Endothelial cell of umbilical vein (primary cell): ENCODE results near the gene THSD4. TPM values are rescaled to one million over a fixed set of nuclear protein-coding genes. Genes with fewer than 3 reads are reported as not detected.

Experiments
- BruUV-seq: library from RNA; stranded (reverse); fragments of 400-500 nt; replicated peaks from 2 replicates; lab custom pipeline; 2021; lab: Mats Ljungman, UMichigan
- CTCF ChIA-PET: fragments of 300-600, 350-600 bp; sonication (Branson Sonifier 250); formaldehyde crosslinking; loops from one replicate; lab custom pipeline; 2021; ENCODE audit warnings: antibody characterized with exemption, inconsistent platforms; lab: Charles Lee
- POLR2A ChIA-PET: fragments of 300-600, 350-600 bp; sonication (Branson Sonifier 250); formaldehyde crosslinking; loops from one replicate; lab custom pipeline; 2021; ENCODE audit warnings: antibody characterized with exemption, inconsistent platforms; lab: Charles Lee
- DNase-seq: peaks from one replicate; pipeline ENCODE4 v3.0.0-alpha.2; 2011; ENCODE audit warnings: low read depth, low spot score
- FAIRE-seq: peaks from 2 replicates; lab custom pipeline; 2011; peaks lifted over from hg19 to GRCh38; lab: Jason Lieb, UNC
- H2AFZ ChIP-seq: 2 replicates; pipeline ENCODE4 v1.6.0; 2012; ENCODE audit warnings: low read depth, low read length, control low read depth, inconsistent platforms
- H3K27ac ChIP-seq: 2 replicates; pipeline ENCODE4 v1.5.1; 2011; ENCODE audit warnings: low read depth, mild to moderate bottlenecking, control low read depth, low read length, moderate library complexity; ENCODE audit not compliant: insufficient read depth
- H3K27me3 ChIP-seq, 2 experiments: 2 replicates each; pipeline versions ENCODE4 v1.6.0 to v1.6.1; 2011; ENCODE audit warnings: low read length in 2 of 2, mixed read lengths in 1 of 2; ENCODE audit not compliant: control insufficient read depth in 2 of 2, insufficient read depth in 2 of 2
- H3K36me3 ChIP-seq, 2 experiments: 2 replicates in 1 of 2; 3 replicates in 1 of 2; pipeline ENCODE4 v1.5.1; 2011; ENCODE audit warnings: low read length in 2 of 2, mild to moderate bottlenecking in 1 of 2, moderate library complexity in 1 of 2; ENCODE audit not compliant: control insufficient read depth in 2 of 2, insufficient read depth in 2 of 2; ENCODE audit errors: extremely low read depth in 1 of 2
- H3K4me1 ChIP-seq: 3 replicates; pipeline ENCODE4 v1.5.1; 2011; ENCODE audit warnings: mild to moderate bottlenecking, low read length; ENCODE audit not compliant: control insufficient read depth, insufficient read depth; ENCODE audit errors: extremely low read depth
- H3K4me2 ChIP-seq: 2 replicates; pipeline ENCODE4 v1.6.1; 2011; ENCODE audit warnings: low read length, control low read depth, mixed read lengths; ENCODE audit not compliant: insufficient read depth
- H3K4me3 ChIP-seq, 3 experiments: fragments of 200-600 bp in 1 of 3; sonication (generic), shearing (Covaris generic) in 1 of 3; replicated peaks in 1 of 3; 2 replicates each; pipeline ENCODE4 v1.5.1; 2011 to 2016; ENCODE audit warnings: control low read depth in 3 of 3, low read length in 3 of 3, mild to moderate bottlenecking in 2 of 3, inconsistent platforms in 1 of 3, low read depth in 1 of 3, moderate library complexity in 1 of 3; ENCODE audit not compliant: insufficient read depth in 1 of 3
- H3K79me2 ChIP-seq: 2 replicates; pipeline ENCODE4 v1.6.0; 2012; ENCODE audit warnings: low read length, inconsistent platforms; ENCODE audit not compliant: control insufficient read depth, insufficient read depth
- H3K9ac ChIP-seq: replicated peaks from 2 replicates; pipeline ENCODE3; 2011; ENCODE audit warnings: low read length, control low read depth; ENCODE audit not compliant: insufficient read depth; ENCODE audit errors: extremely low read depth
- H3K9me1 ChIP-seq: replicated peaks from 3 replicates; pipeline ENCODE4 v1.6.0; 2011; ENCODE audit warnings: mild to moderate bottlenecking, low read length; ENCODE audit not compliant: control insufficient read depth, insufficient read depth; ENCODE audit errors: extremely low read depth
- H3K9me3 ChIP-seq: replicated peaks from 2 replicates; pipeline ENCODE4 v1.5.1; 2012; ENCODE audit warnings: low read length, inconsistent platforms; ENCODE audit not compliant: control insufficient read depth, insufficient read depth
- H4K20me1 ChIP-seq: replicated peaks from 2 replicates; pipeline ENCODE3; 2011; ENCODE audit warnings: mild to moderate bottlenecking, low read length; ENCODE audit not compliant: control insufficient read depth, insufficient read depth; ENCODE audit errors: extremely low read depth
- EZH2 ChIP-seq: IDR thresholded peaks from 2 replicates; pipeline ENCODE4 v1.6.1; 2012; ENCODE audit warnings: borderline replicate concordance, low read depth, mild to moderate bottlenecking, moderate library complexity, low read length, inconsistent platforms; ENCODE audit not compliant: severe bottlenecking
- FOS ChIP-seq: IDR thresholded peaks from 2 replicates; pipeline ENCODE4 v1.6.1; 2011; ENCODE audit warnings: mild to moderate bottlenecking, low read length, moderate library complexity, borderline replicate concordance; ENCODE audit not compliant: insufficient read depth
- GATA2 ChIP-seq: IDR thresholded peaks from 2 replicates; pipeline ENCODE4 v1.7.0; 2011; ENCODE audit warnings: low read depth, mild to moderate bottlenecking, moderate library complexity, mixed read lengths, low read length; ENCODE audit not compliant: insufficient read length, insufficient read depth
- JUN ChIP-seq: IDR thresholded peaks from 2 replicates; pipeline ENCODE4 v1.6.1; 2011; ENCODE audit warnings: borderline replicate concordance, low read depth; ENCODE audit not compliant: insufficient read length, insufficient read depth
- MAX ChIP-seq: IDR thresholded peaks from 2 replicates; pipeline ENCODE4 v1.6.1; 2011; ENCODE audit not compliant: insufficient read depth, insufficient read length
- MYC ChIP-seq: IDR thresholded peaks from one replicate; pipeline ENCODE4 v1.6.1; 2011; ENCODE audit warnings: mild to moderate bottlenecking, low read depth, low read length
- POLR2A ChIP-seq: IDR thresholded peaks from 2 replicates; pipeline ENCODE4 v1.6.1; 2012; ENCODE audit warnings: low read depth, mild to moderate bottlenecking, control low read depth, low read length
- POLR2AphosphoS5 ChIP-seq: IDR thresholded peaks from 2 replicates; pipeline ENCODE4 v1.6.1; 2012; ENCODE audit warnings: low read depth, mild to moderate bottlenecking, control low read depth, low read length, moderate library complexity; ENCODE audit not compliant: insufficient read depth
- dilution Hi-C: fragments of 300-500 bp; cut with MboI; formaldehyde crosslinking; loops from one replicate; pipeline ENCODE4 v1.15.0; 2019; ENCODE audit warnings: low sequenced_read_pairs; ENCODE audit not compliant: extremely low pct_ligation_motif_present
- intact Hi-C: fragments of 100-400 bp; cut with micrococcal nuclease; formaldehyde crosslinking; loops from one replicate; pipeline ENCODE4 v1.10.0; 2022
- polyA plus RNA-seq, 4 experiments: library from polyadenylated mRNA; depleted of rRNA in 3 of 4; stranded (reverse) in 3 of 4; unstranded in 1 of 4; fragments of >200 nt; gene quantifications; 2 replicates each; pipeline versions ENCODE4 v1.2.1 to v1.2.3, GENCODE V29; 2011 to 2012; ENCODE audit warnings: missing spikeins in 1 of 4
- total RNA-seq: library from RNA; stranded (reverse); gene quantifications from 2 replicates; pipeline ENCODE4 v1.2.3, GENCODE V29; 2021
- TF ChIP-seq, protein P1 (sequence below), 2 donors: IDR thresholded peaks; 1 replicate in 1 of 2; 2 replicates in 1 of 2; pipeline ENCODE4 v1.5.1; 2011; ENCODE audit warnings: low read length in 2 of 2, mild to moderate bottlenecking in 2 of 2, moderate library complexity in 2 of 2, control low read depth in 1 of 2, inconsistent platforms in 1 of 2, low read depth in 1 of 2; ENCODE audit not compliant: insufficient read depth in 1 of 2; ENCODE audit errors: extremely low read depth in 1 of 2

The THSD4 gene
- total and polyA plus RNA-seq, 2 donors (not counting 3 experiments of a cell fraction or from before 2014, with no cell fraction given), result 9.9 to 25.4 TPM

DNA sequence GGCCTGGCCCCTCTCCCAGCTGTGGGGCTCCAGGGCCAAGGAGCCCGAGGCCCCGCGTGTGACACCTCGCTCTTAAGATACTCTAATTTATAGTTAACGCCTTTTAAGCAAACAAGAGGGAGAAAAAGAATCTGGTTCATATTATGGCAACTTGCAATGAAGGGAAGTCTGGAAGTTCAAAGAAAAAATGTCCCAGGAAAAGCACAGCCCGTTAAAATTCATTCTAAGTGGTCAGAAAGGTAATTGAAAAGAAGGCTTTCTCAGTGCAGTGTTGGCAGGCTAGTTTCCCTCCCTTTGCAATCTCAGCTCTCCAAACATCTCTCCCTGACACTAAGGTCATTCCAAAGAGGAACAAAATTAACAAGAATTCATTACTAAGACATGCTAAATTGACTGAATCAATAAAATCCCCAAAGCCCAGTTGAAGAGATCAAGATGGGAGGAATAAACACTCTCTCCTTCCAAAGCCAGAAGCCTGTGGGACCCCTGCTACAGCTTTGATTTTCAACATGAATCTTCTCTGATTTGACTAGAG, 339.3 kb downstream of the THSD4 start:
- intact Hi-C loops, result no loop called here

More for the DNA sequence above, 339.3 kb downstream of the THSD4 start:
- H2AFZ ChIP-seq, result no peak overlapping the region
- ChIA-PET CTCF (interaction anchor here (1.0 to 1.9 kb wide), 2 partner anchors 121 to 298 kb away, joined by 4 read pairs; no protein-coding TSS in a partner anchor), POLR2A (no interaction called here)
- dilution Hi-C loops, result no loop called here
- DNase-seq (no peak), FAIRE-seq (no peak)
- TF ChIP-seq POLR2A, result no peak
- TF ChIP-seq, protein P1, sequence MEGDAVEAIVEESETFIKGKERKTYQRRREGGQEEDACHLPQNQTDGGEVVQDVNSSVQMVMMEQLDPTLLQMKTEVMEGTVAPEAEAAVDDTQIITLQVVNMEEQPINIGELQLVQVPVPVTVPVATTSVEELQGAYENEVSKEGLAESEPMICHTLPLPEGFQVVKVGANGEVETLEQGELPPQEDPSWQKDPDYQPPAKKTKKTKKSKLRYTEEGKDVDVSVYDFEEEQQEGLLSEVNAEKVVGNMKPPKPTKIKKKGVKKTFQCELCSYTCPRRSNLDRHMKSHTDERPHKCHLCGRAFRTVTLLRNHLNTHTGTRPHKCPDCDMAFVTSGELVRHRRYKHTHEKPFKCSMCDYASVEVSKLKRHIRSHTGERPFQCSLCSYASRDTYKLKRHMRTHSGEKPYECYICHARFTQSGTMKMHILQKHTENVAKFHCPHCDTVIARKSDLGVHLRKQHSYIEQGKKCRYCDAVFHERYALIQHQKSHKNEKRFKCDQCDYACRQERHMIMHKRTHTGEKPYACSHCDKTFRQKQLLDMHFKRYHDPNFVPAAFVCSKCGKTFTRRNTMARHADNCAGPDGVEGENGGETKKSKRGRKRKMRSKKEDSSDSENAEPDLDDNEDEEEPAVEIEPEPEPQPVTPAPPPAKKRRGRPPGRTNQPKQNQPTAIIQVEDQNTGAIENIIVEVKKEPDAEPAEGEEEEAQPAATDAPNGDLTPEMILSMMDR (IDR thresholded peaks at IDR 0.05; ENCODE audit: extremely low read depth in 1 of 2, insufficient read depth in 1 of 2, low read depth in 1 of 2, low read length in 2 of 2), result no peak
- TF ChIP-seq MAX, result no peak
- TF ChIP-seq EZH2, result no peak
- no peak for TF ChIP-seq MYC
- no peak for TF ChIP-seq JUN
- TF ChIP-seq GATA2, result no peak
- TF ChIP-seq POLR2AphosphoS5, result no peak
- no peak for TF ChIP-seq FOS
- H4K20me1 ChIP-seq, result no peaks in the 10 kb centered on the region
- no peaks in the 10 kb centered on the region for H3K9me3 ChIP-seq
- H3K4me1 ChIP-seq, result peaks cover 16% of the 10 kb centered on the region
- H3K36me3 ChIP-seq, result no peaks in the 10 kb centered on the region
- no TSS peak for BruUV-seq
- H3K9me1 ChIP-seq, result no peaks in the 10 kb centered on the region
- no peaks in the 10 kb centered on the region for H3K27me3 ChIP-seq
- H3K9ac ChIP-seq, result no peak overlapping the region
- H3K27ac ChIP-seq, result no peak overlapping the region
- no peak overlapping the region for H3K4me2 ChIP-seq
- H3K4me3 ChIP-seq, result no peak overlapping the region
- H3K79me2 ChIP-seq, result no peaks in the 10 kb centered on the region
